AG10803 (cell line): ENCODE measurements around the gene KCNMA1.

Experiments used
- DNase-seq: peaks from one replicate; pipeline ENCODE4 v3.0.0; 2010; ENCODE audit warnings: low read depth
- H3K4me3 ChIP-seq: 2 replicates; pipeline ENCODE4 v1.5.1; 2011; ENCODE audit warnings: mild to moderate bottlenecking, low read length, control low read depth
- CTCF ChIP-seq: conservative IDR thresholded peaks from 2 replicates; pipeline ENCODE4 v1.5.1; 2011; ENCODE audit warnings: mild to moderate bottlenecking, low read length, control low read depth, inconsistent platforms

KCNMA1 gene

GRCh38 chr10:77377034-77377433 is 260.6 kb downstream of the KCNMA1 start:
- DNase-seq: no peak
- TF ChIP-seq CTCF: no peak
- no peak overlapping the region for H3K4me3 ChIP-seq

- no peak overlapping the region for H3K4me3 ChIP-seq
- TF ChIP-seq CTCF: no peak
- no peak for DNase-seq
These were observed 263.4 kb downstream of the KCNMA1 start for GRCh38 chr10:77374189-77374656.

- H3K4me3 ChIP-seq: no peak overlapping the region
- DNase-seq: no peak
- no peak for TF ChIP-seq CTCF
These were observed 265.5 kb downstream of the KCNMA1 start for GRCh38 chr10:77371848-77372799.

- H3K4me3 ChIP-seq: no peak overlapping the region
- no peak for DNase-seq
- TF ChIP-seq CTCF: no peak
These were observed 266.2 kb downstream of the KCNMA1 start for GRCh38 chr10:77371421-77371820.

- no peak for TF ChIP-seq CTCF
- no peak for DNase-seq
- no peak overlapping the region for H3K4me3 ChIP-seq
These were observed 269.6 kb downstream of the KCNMA1 start for GRCh38 chr10:77368006-77368405.

- TF ChIP-seq CTCF: no peak
- no peak overlapping the region for H3K4me3 ChIP-seq
- no peak for DNase-seq
These were observed 274.4 kb downstream of the KCNMA1 start for GRCh38 chr10:77363210-77363609.

- DNase-seq: no peak
- no peak for TF ChIP-seq CTCF
- no peak overlapping the region for H3K4me3 ChIP-seq
These were observed 275.8 kb downstream of the KCNMA1 start for GRCh38 chr10:77361831-77362230.
